ENCODE results near the gene SIK3.
"Not testable (repeated sequence)": the region's sequence is repeated elsewhere in the genome, so short reads cannot be mapped to it uniquely, and the experiment has no call there.

Gene SIK3

GRCh38 chr11:116840224-116840745 is 257.9 kb downstream of the SIK3 start:
- DNase-seq (ENCODE audit: low read depth, low spot score) = no peak
- H3K4me3 ChIP-seq (ENCODE audit: low read length) = no peak overlapping the region

DNA sequence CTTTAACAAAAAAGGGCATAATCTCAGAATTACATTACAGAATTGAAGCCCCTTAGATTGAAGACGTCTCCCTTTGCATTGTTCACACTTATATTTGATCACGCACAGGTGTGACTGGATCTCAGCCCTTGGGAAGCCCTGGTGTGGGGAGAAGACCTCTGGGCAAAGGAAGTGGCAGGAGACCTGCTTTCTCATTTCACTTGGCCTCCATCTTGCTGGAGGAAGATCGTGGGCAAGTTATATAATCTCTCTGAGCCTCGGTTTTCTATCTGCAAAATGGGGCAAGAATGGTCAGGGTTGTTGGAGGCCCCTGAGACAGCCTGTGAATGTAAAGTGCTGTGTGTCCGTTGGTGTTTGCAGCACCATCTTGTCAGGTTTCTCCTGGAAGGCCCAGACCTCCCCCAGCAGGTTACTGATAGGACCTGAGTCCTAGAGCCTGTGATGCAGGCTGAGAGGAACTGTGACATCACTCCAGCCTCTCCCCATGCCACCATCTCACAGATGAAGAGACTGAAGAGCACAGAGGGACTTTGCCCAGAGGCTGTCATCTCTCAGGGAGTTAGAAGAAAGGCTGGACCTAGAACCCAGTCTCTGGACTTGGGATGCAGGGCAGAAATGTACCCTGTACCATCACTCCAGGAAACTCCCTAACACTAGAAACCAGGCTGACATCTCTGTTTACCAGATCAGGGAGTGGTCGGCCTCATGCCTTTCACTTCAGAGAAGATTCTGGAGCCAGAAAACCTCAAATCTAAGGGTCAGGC is 259.7 kb downstream of the SIK3 start:
- no peak overlapping the region for H3K4me3 ChIP-seq (ENCODE audit: low read length)
- no peak for DNase-seq (ENCODE audit: low read depth, low spot score)

DNA sequence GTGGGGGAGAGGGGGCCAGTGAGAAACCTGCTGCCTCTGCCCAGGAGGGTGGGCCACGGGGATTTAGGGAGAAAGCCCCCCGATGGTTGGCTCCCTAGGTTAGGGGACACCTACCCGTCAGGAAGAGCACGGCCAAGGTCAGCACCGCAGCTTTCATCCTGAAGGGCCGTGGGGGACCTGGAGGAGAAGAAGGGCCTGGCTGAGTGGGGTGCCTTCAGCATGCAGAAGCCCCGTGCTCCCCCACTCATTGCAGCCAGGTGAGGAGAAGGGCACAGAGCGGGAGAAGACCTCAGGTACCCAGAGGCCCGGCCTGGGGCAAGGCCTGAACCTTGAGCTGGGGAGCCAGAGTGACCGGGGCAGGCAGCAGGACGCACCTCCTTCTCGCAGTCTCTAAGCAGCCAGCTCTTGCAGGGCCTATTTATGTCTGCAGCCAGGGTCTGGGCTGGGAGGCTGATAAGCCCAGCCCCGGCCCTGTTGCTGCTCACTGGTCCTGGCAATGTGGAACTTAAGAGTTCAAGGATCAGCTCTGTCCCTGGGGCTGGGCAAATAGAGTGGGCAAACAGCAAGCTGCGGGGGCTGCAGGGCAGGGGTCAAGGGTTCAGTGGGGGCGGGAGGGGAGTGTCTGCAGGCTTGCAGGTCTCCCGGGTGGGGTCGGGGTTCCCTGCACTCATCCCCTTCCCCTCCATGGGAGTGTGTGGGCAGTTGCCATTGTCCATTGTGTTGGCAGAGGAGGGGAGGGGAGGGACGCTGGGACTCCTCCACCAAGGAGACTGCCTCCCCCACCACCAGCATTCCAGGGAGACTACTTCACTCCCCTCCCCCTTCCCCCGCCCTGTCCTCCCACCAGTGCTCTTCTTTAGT is 260.8 kb downstream of the SIK3 start, which contains the start of gene APOA1:
Gene APOA1, minus strand, starts transcription at position 392 of the 861 bp plus-strand sequence. Its CDS starts 235 bp downstream, at position 157.
- DNase-seq (ENCODE audit: low read depth, low spot score) = no peak
- H3K4me3 ChIP-seq (ENCODE audit: low read length) = no peak within 1 kb of the TSS

DNA sequence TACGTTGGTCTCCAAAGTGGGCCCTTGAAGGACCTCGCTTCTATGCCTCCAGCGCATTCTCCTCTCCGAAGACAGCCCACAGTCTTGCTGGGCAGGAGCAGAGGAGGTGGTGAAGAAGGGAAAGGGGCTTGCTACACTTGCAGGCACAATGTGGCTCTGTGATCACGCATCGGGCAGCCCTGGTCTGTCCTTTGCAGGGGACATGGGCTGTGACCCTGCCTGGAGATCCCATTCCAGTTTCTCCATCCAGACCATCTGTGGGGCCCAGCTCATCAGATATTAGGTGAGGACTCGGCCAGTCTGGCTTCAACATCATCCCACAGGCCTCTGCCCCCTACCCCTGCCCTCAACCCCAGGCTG is 261.6 kb downstream of the SIK3 start:
- no peak overlapping the region for H3K4me3 ChIP-seq (ENCODE audit: low read length)
- no peak for DNase-seq (ENCODE audit: low read depth, low spot score)

DNA sequence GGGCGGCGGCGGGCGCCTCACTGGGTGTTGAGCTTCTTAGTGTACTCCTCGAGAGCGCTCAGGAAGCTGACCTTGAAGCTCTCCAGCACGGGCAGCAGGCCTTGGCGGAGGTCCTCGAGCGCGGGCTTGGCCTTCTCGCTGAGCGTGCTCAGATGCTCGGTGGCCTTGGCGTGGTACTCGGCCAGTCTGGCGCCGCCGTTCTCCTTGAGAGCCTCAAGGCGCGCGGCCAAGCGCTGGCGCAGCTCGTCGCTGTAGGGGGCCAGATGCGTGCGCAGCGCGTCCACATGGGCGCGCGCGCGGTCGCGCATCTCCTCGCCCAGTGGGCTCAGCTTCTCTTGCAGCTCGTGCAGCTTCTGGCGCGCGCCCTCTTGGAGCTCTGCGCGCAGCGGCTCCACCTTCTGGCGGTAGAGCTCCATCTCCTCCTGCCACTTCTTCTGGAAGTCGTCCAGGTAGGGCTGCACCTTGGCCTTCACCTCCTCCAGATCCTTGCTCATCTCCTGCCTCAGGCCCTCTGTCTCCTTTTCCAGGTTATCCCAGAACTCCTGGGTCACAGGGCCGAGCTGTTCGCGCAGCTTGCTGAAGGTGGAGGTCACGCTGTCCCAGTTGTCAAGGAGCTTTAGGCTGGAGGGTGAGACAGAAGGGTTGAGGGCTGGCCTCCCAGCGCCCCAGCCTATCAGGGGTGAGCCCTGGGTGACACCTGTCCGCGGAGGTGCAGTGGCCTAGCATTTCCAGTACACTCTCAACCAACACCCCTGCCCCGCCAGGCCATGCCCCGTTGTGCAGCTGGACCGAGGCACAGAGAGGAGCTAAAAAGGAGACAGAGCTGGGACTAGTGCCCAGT is 262.2 kb downstream of the SIK3 start:
- DNase-seq (ENCODE audit: low read depth, low spot score) = peak; percentile 84
- H3K4me3 ChIP-seq (ENCODE audit: low read length) = peak overlapping the region; percentile 52

GRCh38 chr11:116835042-116835772 is 263.0 kb downstream of the SIK3 start:
- no peak for DNase-seq (ENCODE audit: low read depth, low spot score)
- H3K4me3 ChIP-seq (ENCODE audit: low read length) = peak overlapping the region; percentile 52

DNA sequence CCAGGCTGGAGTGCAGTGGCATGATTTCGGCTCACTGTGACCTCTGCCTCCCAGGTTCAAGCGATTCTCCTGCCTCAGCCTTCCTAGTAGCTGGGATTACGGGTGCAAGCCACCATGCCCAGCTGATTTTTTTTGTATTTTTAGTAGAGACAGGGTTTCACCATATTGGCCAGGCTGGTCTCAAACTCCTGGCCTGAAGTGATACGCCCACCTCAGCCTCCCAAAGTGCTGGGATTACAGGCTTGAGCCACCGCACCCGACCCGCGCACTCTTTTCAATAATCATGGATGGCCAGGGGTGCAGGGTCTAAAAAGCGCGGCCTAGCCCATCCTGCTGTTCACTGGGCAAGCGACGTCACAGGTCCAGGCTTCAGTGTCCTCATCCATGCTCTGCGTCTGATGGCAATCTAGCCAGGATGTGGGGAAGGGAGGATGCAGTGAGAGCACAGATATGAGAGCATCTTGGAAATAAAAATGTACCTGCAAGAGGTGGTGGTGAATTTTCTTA is 263.6 kb downstream of the SIK3 start:
- not testable (repeated sequence) for DNase-seq (ENCODE audit: low read depth, low spot score); H3K4me3 ChIP-seq (ENCODE audit: low read length)

DNA sequence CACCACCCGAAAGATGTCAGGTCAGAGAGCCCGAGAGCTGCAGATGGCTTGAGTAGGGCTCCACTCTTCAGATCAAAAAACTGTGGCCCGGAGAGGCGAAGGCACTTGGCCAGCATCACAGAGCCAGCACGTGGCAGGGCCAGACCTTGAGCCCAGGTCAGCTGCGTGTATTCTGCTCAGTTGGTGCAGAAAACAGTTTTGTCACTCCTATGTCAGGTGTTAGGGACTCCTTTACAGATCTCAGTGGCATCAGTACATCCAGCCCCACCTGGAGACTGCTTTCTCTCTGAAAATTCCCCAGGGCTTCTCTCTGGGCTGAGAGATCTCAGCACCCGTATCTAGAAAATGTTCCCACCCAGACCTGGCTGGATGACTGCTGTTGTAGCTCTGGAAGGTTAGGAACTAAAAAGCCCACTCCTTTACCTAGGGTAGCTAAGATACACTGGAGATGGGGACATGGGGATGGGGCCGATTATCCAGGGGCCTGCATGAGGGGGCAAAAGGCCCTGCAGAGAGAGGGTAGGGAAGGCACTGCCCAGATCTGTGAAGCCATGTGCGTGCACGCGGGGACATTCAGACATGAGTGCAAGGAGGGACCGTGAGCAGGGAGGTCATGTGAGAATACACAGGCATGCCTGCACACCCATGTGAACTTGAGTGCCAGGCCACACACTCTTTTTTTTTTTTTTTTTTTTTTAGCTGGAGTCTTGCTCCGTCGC is 264.3 kb downstream of the SIK3 start:
- DNase-seq (ENCODE audit: low read depth, low spot score) = no peak
- no peak overlapping the region for H3K4me3 ChIP-seq (ENCODE audit: low read length)

DNA sequence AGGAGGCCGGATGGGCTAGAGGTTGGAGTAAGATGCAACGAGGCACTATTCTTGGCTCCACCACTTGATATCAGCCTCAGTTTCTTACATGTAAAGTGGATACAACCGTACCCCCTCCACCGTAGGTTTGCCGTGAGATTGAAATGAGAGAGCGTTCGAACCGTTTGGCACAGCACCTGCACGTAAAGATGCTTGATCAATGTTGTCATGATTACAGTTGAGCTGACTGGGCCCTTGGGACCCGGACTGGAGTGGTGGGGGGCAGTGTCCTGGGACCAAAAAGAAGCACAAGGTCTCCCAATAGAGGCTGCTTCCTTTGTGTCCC is 264.8 kb downstream of the SIK3 start:
- no peak overlapping the region for H3K4me3 ChIP-seq (ENCODE audit: low read length)
- DNase-seq (ENCODE audit: low read depth, low spot score) = no peak

DNA sequence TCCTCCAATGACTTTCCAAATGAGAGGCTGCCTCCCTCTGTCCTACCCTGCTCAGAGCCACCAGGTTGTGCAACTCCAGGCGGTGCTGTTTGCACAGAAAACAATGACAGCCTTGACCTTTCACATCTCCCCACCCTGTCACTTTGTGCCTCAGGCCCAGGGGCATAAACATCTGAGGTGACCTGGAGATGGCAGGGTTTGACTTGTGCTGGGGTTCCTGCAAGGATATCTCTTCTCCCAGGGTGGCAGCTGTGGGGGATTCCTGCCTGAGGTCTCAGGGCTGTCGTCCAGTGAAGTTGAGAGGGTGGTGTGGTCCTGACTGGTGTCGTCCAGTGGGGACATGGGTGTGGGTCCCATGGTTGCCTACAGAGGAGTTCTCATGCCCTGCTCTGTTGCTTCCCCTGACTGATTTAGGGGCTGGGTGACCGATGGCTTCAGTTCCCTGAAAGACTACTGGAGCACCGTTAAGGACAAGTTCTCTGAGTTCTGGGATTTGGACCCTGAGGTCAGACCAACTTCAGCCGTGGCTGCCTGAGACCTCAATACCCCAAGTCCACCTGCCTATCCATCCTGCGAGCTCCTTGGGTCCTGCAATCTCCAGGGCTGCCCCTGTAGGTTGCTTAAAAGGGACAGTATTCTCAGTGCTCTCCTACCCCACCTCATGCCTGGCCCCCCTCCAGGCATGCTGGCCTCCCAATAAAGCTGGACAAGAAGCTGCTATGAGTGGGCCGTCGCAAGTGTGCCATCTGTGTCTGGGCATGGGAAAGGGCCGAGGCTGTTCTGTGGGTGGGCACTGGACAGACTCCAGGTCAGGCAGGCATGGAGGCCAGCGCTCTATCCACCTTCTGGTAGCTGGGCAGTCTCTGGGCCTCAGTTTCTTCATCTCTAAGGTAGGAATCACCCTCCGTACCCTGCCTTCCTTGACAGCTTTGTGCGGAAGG is 265.6 kb downstream of the SIK3 start:
- DNase-seq (ENCODE audit: low read depth, low spot score) = no peak
- H3K4me3 ChIP-seq (ENCODE audit: low read length) = no peak overlapping the region

DNA sequence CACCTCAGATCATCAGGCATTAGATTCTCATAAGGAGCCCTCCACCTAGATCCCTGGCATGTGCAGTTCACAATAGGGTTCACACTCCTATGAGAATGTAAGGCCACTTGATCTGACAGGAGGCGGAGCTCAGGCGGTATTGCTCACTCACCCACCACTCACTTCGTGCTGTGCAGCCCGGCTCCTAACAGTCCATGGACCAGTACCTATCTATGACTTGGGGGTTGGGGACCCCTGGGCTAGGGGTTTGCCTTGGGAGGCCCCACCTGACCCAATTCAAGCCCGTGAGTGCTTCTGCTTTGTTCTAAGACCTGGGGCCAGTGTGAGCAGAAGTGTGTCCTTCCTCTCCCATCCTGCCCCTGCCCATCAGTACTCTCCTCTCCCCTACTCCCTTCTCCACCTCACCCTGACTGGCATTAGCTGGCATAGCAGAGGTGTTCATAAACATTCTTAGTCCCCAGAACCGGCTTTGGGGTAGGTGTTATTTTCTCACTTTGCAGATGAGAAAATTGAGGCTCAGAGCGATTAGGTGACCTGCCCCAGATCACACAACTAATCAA is 266.4 kb downstream of the SIK3 start:
- DNase-seq (ENCODE audit: low read depth, low spot score) = no peak

GRCh38 chr11:116830184-116830912 is 267.9 kb downstream of the SIK3 start:
- no peak for DNase-seq (ENCODE audit: low read depth, low spot score)
- H3K4me3 ChIP-seq (ENCODE audit: low read length) = no peak overlapping the region

More for the DNA sequence above, 266.4 kb downstream of the SIK3 start:
- H3K4me3 ChIP-seq (ENCODE audit: low read length) = no peak overlapping the region

DNA sequence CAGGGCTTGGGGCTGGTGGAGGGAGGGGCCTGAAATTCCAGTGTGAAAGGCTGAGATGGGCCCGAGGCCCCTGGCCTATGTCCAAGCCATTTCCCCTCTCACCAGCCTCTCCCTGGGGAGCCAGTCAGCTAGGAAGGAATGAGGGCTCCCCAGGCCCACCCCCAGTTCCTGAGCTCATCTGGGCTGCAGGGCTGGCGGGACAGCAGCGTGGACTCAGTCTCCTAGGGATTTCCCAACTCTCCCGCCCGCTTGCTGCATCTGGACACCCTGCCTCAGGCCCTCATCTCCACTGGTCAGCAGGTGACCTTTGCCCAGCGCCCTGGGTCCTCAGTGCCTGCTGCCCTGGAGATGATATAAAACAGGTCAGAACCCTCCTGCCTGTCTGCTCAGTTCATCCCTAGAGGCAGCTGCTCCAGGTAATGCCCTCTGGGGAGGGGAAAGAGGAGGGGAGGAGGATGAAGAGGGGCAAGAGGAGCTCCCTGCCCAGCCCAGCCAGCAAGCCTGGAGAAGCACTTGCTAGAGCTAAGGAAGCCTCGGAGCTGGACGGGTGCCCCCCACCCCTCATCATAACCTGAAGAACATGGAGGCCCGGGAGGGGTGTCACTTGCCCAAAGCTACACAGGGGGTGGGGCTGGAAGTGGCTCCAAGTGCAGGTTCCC is 268.6 kb downstream of the SIK3 start, which contains the start of gene APOC3:
Gene APOC3, plus strand, starts transcription at position 383 of the 659 bp plus-strand sequence. CDS start 676 bp downstream, outside the sequence.
- no peak for DNase-seq (ENCODE audit: low read depth, low spot score)
- H3K4me3 ChIP-seq (ENCODE audit: low read length) = no peak within 1 kb of the TSS

GRCh38 chr11:116828632-116829524 is 269.4 kb downstream of the SIK3 start:
- H3K4me3 ChIP-seq (ENCODE audit: low read length) = no peak overlapping the region
- no peak for DNase-seq (ENCODE audit: low read depth, low spot score)
